A673 (cell line): Measurements from ENCODE around the gene DMGDH.

Source experiments
- CTCF ChIP-seq: fragments of 300-800, 200-600 bp; sonication (generic); conservative IDR thresholded peaks from 2 replicates; pipeline ENCODE4 v1.5.1; 2017; ENCODE audit warnings: low read depth, mild to moderate bottlenecking, antibody characterized with exemption, low read length, moderate library complexity, mixed read lengths
- EZH2 ChIP-seq: fragments of 200-600 bp; sonication (generic); IDR thresholded peaks from 2 replicates; pipeline ENCODE4 v1.6.1; 2017; ENCODE audit warnings: borderline replicate concordance, low read depth, mild to moderate bottlenecking, mixed read lengths, antibody characterized with exemption, low read length; ENCODE audit not compliant: poor library complexity, severe bottlenecking

- TF ChIP-seq CTCF (no peak), EZH2 (no peak)
Measured at GRCh38 chr5:79001471-79001870, 68.0 kb downstream of the DMGDH start.
